WTC11 (cell line): ENCODE results near the gene TREH. TPM values are rescaled to one million over a fixed set of nuclear protein-coding genes. Genes with fewer than 3 reads are reported as not detected.
A peak's percentile ranks its signal among the peaks of the same experiment; 100 is the strongest.

Experiments used
- ATAC-seq: fragments of 200-7000 bp; cut with Tn5 transposase; 2 replicates; pipeline ENCODE4 v1.10.0; 2021; ENCODE audit warnings: mild to moderate bottlenecking, moderate library complexity
- CTCF ChIA-PET: fragments of 300-600 bp; sonication (Branson Sonifier 250); formaldehyde crosslinking; loops from one replicate; lab custom pipeline; 2021; ENCODE audit warnings: antibody characterized with exemption; lab: Charles Lee
- POLR2A ChIA-PET: fragments of 350-600 bp; sonication (Branson Sonifier 250); formaldehyde crosslinking; loops from one replicate; lab custom pipeline; 2021; ENCODE audit warnings: antibody characterized with exemption; lab: Charles Lee
- DNase-seq: peaks from one replicate; pipeline ENCODE4 v3.0.0; 2021; ENCODE audit warnings: low spot score
- H3K27ac Mint-ChIP-seq: 2 replicates; pipeline ENCODE4 v1.8.0; 2021; ENCODE audit warnings: mixed read lengths
- H3K27me3 Mint-ChIP-seq: 2 replicates; pipeline ENCODE4 v1.8.0; 2021; ENCODE audit warnings: low read depth, mild to moderate bottlenecking, moderate library complexity, mixed read lengths
- H3K36me3 Mint-ChIP-seq: 2 replicates; pipeline ENCODE4 v1.8.0; 2021; ENCODE audit warnings: mixed read lengths
- H3K4me1 Mint-ChIP-seq: 2 replicates; pipeline ENCODE4 v1.8.0; 2022; ENCODE audit warnings: mixed read lengths
- H3K4me3 Mint-ChIP-seq: 2 replicates; pipeline ENCODE4 v1.8.0; 2021; ENCODE audit warnings: mild to moderate bottlenecking, moderate library complexity, mixed read lengths
- H3K9me3 Mint-ChIP-seq: 2 replicates; pipeline ENCODE4 v1.8.0; 2021; ENCODE audit warnings: mixed read lengths
- ELF4 ChIP-seq: sonication (generic); formaldehyde crosslinking; IDR thresholded peaks from 2 replicates; pipeline ENCODE4 v1.8.1; 2022; ENCODE audit warnings: low read depth, mild to moderate bottlenecking, moderate library complexity, missing genetic modification reagents
- ETV6 ChIP-seq: sonication (generic); formaldehyde crosslinking; IDR thresholded peaks from 2 replicates; pipeline ENCODE4 v1.8.1; 2022; ENCODE audit warnings: mild to moderate bottlenecking, missing genetic modification reagents
- FOXK1 ChIP-seq: sonication (generic); formaldehyde crosslinking; IDR thresholded peaks from 2 replicates; pipeline ENCODE4 v1.8.0; 2022; ENCODE audit warnings: mild to moderate bottlenecking, moderate library complexity, missing genetic modification reagents
- IRF2 ChIP-seq: sonication (generic); formaldehyde crosslinking; IDR thresholded peaks from 2 replicates; pipeline ENCODE4 v1.8.0; 2022; ENCODE audit warnings: low read depth, missing genetic modification reagents, borderline replicate concordance
- MXD4 ChIP-seq: fragments of 250-450 bp; sonication (Bioruptor Pico); IDR thresholded peaks from 2 replicates; pipeline ENCODE4 v1.8.0; 2021; ENCODE audit warnings: mild to moderate bottlenecking, moderate library complexity, borderline replicate concordance
- NR2C2 ChIP-seq: sonication (generic); formaldehyde crosslinking; IDR thresholded peaks from 2 replicates; pipeline ENCODE4 v1.8.0; 2022; ENCODE audit warnings: mild to moderate bottlenecking, missing genetic modification reagents
- SP1 ChIP-seq: sonication (generic); formaldehyde crosslinking; conservative IDR thresholded peaks from 2 replicates; pipeline ENCODE4 v1.8.1; 2022; ENCODE audit warnings: missing genetic modification reagents
- TEAD1 ChIP-seq: sonication (generic); formaldehyde crosslinking; IDR thresholded peaks from 2 replicates; pipeline ENCODE4 v1.8.0; 2022; ENCODE audit warnings: mild to moderate bottlenecking, missing genetic modification reagents
- TEAD4 ChIP-seq: sonication (generic); formaldehyde crosslinking; IDR thresholded peaks from 2 replicates; pipeline ENCODE4 v1.8.0; 2022; ENCODE audit warnings: mild to moderate bottlenecking, missing genetic modification reagents
- total RNA-seq: library from RNA; stranded (reverse); gene quantifications from 3 replicates; pipeline ENCODE4 v1.2.3, GENCODE V29; 2021
- TF ChIP-seq, protein P1 (sequence below): fragments of 250-450 bp; sonication (Bioruptor Pico); IDR thresholded peaks from 2 replicates; pipeline ENCODE4 v2.1.2; 2022; ENCODE audit warnings: mild to moderate bottlenecking, moderate library complexity
- TF ChIP-seq, protein P2 (sequence below): fragments of 250-450 bp; sonication (Bioruptor Pico); IDR thresholded peaks from 2 replicates; pipeline ENCODE4 v1.9.0; 2021; ENCODE audit warnings: mild to moderate bottlenecking, borderline replicate concordance
- TF ChIP-seq, protein P3 (sequence below): sonication (generic); formaldehyde crosslinking; IDR thresholded peaks from 2 replicates; pipeline ENCODE4 v1.8.1; 2023; ENCODE audit warnings: mild to moderate bottlenecking, missing genetic modification reagents, borderline replicate concordance
- TF ChIP-seq, protein P4 (sequence below): fragments of 250-450 bp; sonication (Bioruptor Pico); conservative IDR thresholded peaks from 2 replicates; pipeline ENCODE4 v1.9.0; 2021; ENCODE audit warnings: mild to moderate bottlenecking

Gene TREH
- total RNA-seq, 1 experiment from 2014 or later: not detected

DNA sequence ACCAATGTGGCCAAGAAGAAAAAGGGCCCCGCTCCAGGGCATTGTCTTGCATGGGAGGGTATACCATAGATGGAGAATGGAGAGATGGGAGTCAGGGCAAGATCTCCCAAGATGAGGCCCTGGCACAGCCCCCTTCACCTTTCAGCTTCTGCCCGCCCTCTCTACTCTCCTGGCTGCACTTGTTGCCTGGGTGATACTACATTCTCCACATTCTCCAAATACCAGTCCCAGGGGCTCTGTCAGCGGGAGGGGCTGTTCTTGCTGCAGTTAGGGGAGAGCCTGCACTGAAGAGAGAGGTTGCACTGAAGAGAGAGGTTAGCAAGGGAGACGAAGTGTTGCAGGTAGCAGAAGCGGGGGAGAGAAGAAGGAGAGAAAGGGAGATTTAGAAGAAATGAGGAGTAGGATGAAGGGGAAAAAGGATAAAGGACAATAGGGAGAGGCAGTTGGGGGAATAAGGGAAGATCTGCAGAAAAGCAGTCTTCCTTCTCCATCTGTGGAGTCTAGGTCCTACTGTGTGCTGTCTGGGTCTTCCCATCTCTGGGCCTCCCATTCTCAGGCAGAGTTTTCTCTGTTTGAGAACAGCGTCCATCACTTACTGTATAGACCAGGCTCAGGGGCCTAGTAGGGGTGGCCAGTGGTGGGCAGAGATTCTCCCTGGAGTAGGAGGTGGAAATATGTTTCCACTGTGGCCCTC, 64.0 kb downstream of the TREH start:
- POLR2A ChIA-PET: interaction anchor here (0.7 to 3.9 kb wide), 2 partner anchors 19 to 306 kb away, joined by 9 to 34 read pairs; no protein-coding TSS in a partner anchor
- H3K36me3 Mint-ChIP-seq: no peaks in the 10 kb centered on the region
- H3K27ac Mint-ChIP-seq: peak overlapping the region; percentile 91
- H3K9me3 Mint-ChIP-seq: no peaks in the 10 kb centered on the region
- peaks cover 64% of the 10 kb centered on the region for H3K4me1 Mint-ChIP-seq
- peak; percentile 100 for TF ChIP-seq TEAD1 (CRISPR knock-in tag)
- peak; percentile 99 for TF ChIP-seq TEAD4 (CRISPR knock-in tag)
- TF ChIP-seq, protein P1, sequence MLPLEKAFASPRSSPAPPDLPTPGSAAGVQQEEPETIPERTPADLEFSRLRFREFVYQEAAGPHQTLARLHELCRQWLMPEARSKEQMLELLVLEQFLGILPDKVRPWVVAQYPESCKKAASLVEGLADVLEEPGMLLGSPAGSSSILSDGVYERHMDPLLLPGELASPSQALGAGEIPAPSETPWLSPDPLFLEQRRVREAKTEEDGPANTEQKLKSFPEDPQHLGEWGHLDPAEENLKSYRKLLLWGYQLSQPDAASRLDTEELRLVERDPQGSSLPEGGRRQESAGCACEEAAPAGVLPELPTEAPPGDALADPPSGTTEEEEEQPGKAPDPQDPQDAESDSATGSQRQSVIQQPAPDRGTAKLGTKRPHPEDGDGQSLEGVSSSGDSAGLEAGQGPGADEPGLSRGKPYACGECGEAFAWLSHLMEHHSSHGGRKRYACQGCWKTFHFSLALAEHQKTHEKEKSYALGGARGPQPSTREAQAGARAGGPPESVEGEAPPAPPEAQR (CRISPR knock-in tag): no peak
- TF ChIP-seq, protein P2, sequence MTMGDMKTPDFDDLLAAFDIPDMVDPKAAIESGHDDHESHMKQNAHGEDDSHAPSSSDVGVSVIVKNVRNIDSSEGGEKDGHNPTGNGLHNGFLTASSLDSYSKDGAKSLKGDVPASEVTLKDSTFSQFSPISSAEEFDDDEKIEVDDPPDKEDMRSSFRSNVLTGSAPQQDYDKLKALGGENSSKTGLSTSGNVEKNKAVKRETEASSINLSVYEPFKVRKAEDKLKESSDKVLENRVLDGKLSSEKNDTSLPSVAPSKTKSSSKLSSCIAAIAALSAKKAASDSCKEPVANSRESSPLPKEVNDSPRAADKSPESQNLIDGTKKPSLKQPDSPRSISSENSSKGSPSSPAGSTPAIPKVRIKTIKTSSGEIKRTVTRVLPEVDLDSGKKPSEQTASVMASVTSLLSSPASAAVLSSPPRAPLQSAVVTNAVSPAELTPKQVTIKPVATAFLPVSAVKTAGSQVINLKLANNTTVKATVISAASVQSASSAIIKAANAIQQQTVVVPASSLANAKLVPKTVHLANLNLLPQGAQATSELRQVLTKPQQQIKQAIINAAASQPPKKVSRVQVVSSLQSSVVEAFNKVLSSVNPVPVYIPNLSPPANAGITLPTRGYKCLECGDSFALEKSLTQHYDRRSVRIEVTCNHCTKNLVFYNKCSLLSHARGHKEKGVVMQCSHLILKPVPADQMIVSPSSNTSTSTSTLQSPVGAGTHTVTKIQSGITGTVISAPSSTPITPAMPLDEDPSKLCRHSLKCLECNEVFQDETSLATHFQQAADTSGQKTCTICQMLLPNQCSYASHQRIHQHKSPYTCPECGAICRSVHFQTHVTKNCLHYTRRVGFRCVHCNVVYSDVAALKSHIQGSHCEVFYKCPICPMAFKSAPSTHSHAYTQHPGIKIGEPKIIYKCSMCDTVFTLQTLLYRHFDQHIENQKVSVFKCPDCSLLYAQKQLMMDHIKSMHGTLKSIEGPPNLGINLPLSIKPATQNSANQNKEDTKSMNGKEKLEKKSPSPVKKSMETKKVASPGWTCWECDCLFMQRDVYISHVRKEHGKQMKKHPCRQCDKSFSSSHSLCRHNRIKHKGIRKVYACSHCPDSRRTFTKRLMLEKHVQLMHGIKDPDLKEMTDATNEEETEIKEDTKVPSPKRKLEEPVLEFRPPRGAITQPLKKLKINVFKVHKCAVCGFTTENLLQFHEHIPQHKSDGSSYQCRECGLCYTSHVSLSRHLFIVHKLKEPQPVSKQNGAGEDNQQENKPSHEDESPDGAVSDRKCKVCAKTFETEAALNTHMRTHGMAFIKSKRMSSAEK (CRISPR knock-in tag): peak; percentile 54; the same call in 1 of the 2 replicates
- TF ChIP-seq MXD4 (CRISPR knock-in tag): no peak
- peak; percentile 55; the same call in 1 of the 2 replicates for TF ChIP-seq ETV6 (CRISPR knock-in tag)
- peak; percentile 61 for TF ChIP-seq SP1
- TF ChIP-seq, protein P3, sequence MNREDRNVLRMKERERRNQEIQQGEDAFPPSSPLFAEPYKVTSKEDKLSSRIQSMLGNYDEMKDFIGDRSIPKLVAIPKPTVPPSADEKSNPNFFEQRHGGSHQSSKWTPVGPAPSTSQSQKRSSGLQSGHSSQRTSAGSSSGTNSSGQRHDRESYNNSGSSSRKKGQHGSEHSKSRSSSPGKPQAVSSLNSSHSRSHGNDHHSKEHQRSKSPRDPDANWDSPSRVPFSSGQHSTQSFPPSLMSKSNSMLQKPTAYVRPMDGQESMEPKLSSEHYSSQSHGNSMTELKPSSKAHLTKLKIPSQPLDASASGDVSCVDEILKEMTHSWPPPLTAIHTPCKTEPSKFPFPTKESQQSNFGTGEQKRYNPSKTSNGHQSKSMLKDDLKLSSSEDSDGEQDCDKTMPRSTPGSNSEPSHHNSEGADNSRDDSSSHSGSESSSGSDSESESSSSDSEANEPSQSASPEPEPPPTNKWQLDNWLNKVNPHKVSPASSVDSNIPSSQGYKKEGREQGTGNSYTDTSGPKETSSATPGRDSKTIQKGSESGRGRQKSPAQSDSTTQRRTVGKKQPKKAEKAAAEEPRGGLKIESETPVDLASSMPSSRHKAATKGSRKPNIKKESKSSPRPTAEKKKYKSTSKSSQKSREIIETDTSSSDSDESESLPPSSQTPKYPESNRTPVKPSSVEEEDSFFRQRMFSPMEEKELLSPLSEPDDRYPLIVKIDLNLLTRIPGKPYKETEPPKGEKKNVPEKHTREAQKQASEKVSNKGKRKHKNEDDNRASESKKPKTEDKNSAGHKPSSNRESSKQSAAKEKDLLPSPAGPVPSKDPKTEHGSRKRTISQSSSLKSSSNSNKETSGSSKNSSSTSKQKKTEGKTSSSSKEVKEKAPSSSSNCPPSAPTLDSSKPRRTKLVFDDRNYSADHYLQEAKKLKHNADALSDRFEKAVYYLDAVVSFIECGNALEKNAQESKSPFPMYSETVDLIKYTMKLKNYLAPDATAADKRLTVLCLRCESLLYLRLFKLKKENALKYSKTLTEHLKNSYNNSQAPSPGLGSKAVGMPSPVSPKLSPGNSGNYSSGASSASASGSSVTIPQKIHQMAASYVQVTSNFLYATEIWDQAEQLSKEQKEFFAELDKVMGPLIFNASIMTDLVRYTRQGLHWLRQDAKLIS (CRISPR knock-in tag): no peak
- TF ChIP-seq ELF4 (CRISPR knock-in tag): no peak
- no peak for TF ChIP-seq FOXK1
- no peak for TF ChIP-seq NR2C2 (CRISPR knock-in tag)
- TF ChIP-seq IRF2 (CRISPR knock-in tag): no peak
- TF ChIP-seq, protein P4, sequence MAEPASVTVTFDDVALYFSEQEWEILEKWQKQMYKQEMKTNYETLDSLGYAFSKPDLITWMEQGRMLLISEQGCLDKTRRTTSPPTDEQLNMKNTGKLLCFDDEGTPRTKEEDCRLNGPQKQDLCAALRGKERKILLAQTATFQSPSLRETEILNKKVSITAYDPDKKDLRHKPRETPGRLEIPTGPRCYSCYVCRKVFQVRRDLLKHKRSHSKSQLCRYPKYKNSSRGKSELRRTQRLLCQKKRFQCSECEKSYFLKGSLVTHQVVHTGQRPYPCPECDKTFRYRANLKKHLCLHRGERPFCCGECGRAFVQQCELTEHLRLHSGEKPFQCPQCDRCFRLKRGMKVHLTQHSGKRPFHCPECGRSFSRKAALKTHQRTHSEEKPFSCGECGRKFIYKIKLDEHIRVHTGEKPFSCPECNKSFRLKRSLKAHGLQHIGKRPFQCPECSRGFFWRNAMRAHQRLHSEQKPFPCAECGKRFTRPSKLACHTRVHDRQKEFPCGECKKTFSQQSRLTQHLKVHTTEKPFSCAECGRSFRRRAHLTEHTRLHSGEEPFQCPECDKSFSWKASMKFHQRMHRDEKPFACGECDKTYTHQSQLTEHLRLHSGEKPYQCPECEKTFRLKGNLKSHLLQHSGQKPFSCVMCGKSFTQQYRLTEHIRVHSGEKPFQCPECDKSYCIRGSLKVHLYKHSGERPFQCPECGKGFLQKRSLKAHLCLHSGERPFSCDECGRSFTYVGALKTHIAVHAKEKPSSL: no peak
- ATAC-seq: peak; percentile 80
- CTCF ChIA-PET: interaction anchor here (0.7 to 12.5 kb wide), 4 partner anchors 19 to 314 kb away, joined by 3 to 127 read pairs (median 56); no protein-coding TSS in a partner anchor
- H3K27me3 Mint-ChIP-seq: peaks cover 19% of the 10 kb centered on the region
- peak overlapping the region; percentile 21 for H3K4me3 Mint-ChIP-seq
- peak; percentile 89 for DNase-seq
